OCI-LY7 (cell line): ENCODE data around the gene CAPZB. TPM values are rescaled to one million over a fixed set of nuclear protein-coding genes. Genes with fewer than 3 reads are reported as not detected.

ENCODE experiments used
- BruUV-seq: library from RNA; stranded (reverse); fragments of 400-500 nt; replicated peaks from 2 replicates; lab custom pipeline; 2021; lab: Mats Ljungman, UMichigan
- CTCF ChIA-PET: fragments of 300-600 bp; sonication (Branson Sonifier 250); formaldehyde crosslinking; loops from one replicate; lab custom pipeline; 2022; ENCODE audit warnings: antibody characterized with exemption; ENCODE audit not compliant: unreplicated experiment; lab: Charles Lee
- POLR2A ChIA-PET: fragments of 300-600 bp; sonication (Branson Sonifier 250); formaldehyde crosslinking; loops from one replicate; lab custom pipeline; 2022; ENCODE audit warnings: antibody characterized with exemption; lab: Charles Lee
- DNase-seq: peaks from one replicate; pipeline ENCODE4 v3.0.0-alpha.2; 2015; ENCODE audit warnings: low spot score
- H2AFZ ChIP-seq: fragments of 200-600 bp; sonication (generic), shearing (Covaris generic); 2 replicates; pipeline ENCODE4 v1.6.1; 2014; ENCODE audit warnings: mild to moderate bottlenecking, antibody characterized with exemption, low read length, moderate library complexity
- H3K27ac ChIP-seq: fragments of 200-600 bp; sonication (generic); 2 replicates; pipeline ENCODE4 v1.5.1; 2014; ENCODE audit warnings: mixed run types, low read depth, mild to moderate bottlenecking, moderate library complexity, low read length, inconsistent platforms; ENCODE audit not compliant: poor library complexity, severe bottlenecking
- H3K36me3 ChIP-seq: fragments of 200-600 bp; sonication (generic); 2 replicates; pipeline ENCODE4 v1.6.1; 2014; ENCODE audit warnings: mild to moderate bottlenecking, antibody characterized with exemption, low read length, moderate library complexity, mixed read lengths; ENCODE audit not compliant: insufficient read depth
- H3K4me1 ChIP-seq: fragments of 200-600 bp; sonication (generic); 2 replicates; pipeline ENCODE4 v1.5.1; 2014; ENCODE audit warnings: mild to moderate bottlenecking, low read length; ENCODE audit not compliant: insufficient read depth, poor library complexity, severe bottlenecking
- H3K4me2 ChIP-seq: fragments of 200-600 bp; sonication (generic); 2 replicates; pipeline ENCODE4 v1.6.1; 2014; ENCODE audit warnings: mild to moderate bottlenecking, low read length
- H3K4me3 ChIP-seq: fragments of 200-600 bp; sonication (generic); 2 replicates; pipeline ENCODE4 v1.5.1; 2014; ENCODE audit warnings: mild to moderate bottlenecking, low read depth, low read length; ENCODE audit not compliant: poor library complexity, severe bottlenecking
- H3K79me2 ChIP-seq: fragments of 200-600 bp; sonication (generic); 2 replicates; pipeline ENCODE4 v1.6.1; 2016; ENCODE audit warnings: low read depth, mild to moderate bottlenecking, low read length, moderate library complexity, mixed read lengths; ENCODE audit not compliant: insufficient read depth
- H3K9me2 ChIP-seq: fragments of 200-600 bp; sonication (generic); 2 replicates; pipeline ENCODE4 v1.6.1; 2016; ENCODE audit warnings: mild to moderate bottlenecking, low read length, mixed read lengths; ENCODE audit not compliant: insufficient read depth
- H3K9me3 ChIP-seq: fragments of 200-600 bp; sonication (generic); 2 replicates; pipeline ENCODE4 v1.6.1; 2014; ENCODE audit warnings: mild to moderate bottlenecking, mixed run types, low read length, mixed read lengths
- H4K20me1 ChIP-seq: fragments of 200-600 bp; sonication (generic); 2 replicates; pipeline ENCODE4 v1.6.1; 2014; ENCODE audit warnings: mild to moderate bottlenecking, antibody characterized with exemption, low read length, moderate library complexity, mixed read lengths; ENCODE audit not compliant: insufficient read depth
- EZH2phosphoT487 ChIP-seq: fragments of 200-600 bp; sonication (generic); IDR thresholded peaks from 2 replicates; pipeline ENCODE4 v1.6.1; 2018; ENCODE audit warnings: low read depth, borderline replicate concordance, mild to moderate bottlenecking, mixed run types, antibody characterized with exemption, low read length, moderate library complexity, mixed read lengths
- intact Hi-C: fragments of 100-400 bp; cut with micrococcal nuclease; formaldehyde crosslinking; loops from one replicate; pipeline ENCODE4 v1.10.0; 2022; ENCODE audit not compliant: unreplicated experiment
- total RNA-seq, 2 experiments: library from RNA; depleted of rRNA in 1 of 2; stranded (reverse); fragments of >200 nt in 1 of 2; shearing (Covaris generic) in 1 of 2; gene quantifications; 2 replicates each; pipeline ENCODE4 v1.2.3, GENCODE V29; 2014 to 2022
- TF ChIP-seq, protein P1 (sequence below): fragments of 200-600 bp; sonication (generic); conservative IDR thresholded peaks from 2 replicates; pipeline ENCODE4 v1.5.1; 2014; ENCODE audit warnings: mild to moderate bottlenecking, antibody characterized with exemption, low read length, moderate library complexity, mixed read lengths

CAPZB gene
- total RNA-seq, 2 experiments from 2014 or later = 61.3 to 187 TPM

DNA sequence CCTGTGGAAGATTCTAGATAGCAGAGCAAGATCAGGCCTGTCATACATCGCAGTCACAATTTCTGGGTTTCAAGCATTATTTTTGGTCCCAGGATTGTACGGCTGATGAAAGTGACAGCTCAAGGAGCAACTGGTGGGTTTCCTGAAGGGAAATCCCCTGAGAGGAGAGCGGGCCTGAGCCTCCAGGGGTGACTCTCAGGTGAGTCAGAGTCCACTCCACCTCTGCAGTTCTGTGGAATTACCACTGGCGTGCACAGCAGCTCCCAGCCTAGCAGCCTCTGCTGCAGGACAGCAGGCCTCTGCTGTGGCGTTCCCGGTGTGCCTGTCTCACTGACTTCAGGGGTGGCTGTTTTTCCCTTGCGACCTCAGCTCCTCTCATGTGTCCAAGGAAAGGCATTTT lies 148.8 kb downstream of the CAPZB start:
- Histone ChIP-seq H4K20me1 (no peaks in the 10 kb centered on the region), H3K79me2 (no peaks in the 10 kb centered on the region), H3K4me3 (no peak overlapping the region), H2AFZ (no peak overlapping the region), H3K27ac (no peak overlapping the region), H3K4me2 (no peak overlapping the region), H3K36me3 (no peaks in the 10 kb centered on the region; the same call in 1 of the 2 replicates), H3K9me3 (no peaks in the 10 kb centered on the region), H3K9me2 (no peaks in the 10 kb centered on the region), H3K4me1 (no peaks in the 10 kb centered on the region)
- intact Hi-C loops = no loop called here
- ChIA-PET POLR2A (no interaction called here), CTCF (no interaction called here)
- no peak for DNase-seq
- TF ChIP-seq, protein P1, sequence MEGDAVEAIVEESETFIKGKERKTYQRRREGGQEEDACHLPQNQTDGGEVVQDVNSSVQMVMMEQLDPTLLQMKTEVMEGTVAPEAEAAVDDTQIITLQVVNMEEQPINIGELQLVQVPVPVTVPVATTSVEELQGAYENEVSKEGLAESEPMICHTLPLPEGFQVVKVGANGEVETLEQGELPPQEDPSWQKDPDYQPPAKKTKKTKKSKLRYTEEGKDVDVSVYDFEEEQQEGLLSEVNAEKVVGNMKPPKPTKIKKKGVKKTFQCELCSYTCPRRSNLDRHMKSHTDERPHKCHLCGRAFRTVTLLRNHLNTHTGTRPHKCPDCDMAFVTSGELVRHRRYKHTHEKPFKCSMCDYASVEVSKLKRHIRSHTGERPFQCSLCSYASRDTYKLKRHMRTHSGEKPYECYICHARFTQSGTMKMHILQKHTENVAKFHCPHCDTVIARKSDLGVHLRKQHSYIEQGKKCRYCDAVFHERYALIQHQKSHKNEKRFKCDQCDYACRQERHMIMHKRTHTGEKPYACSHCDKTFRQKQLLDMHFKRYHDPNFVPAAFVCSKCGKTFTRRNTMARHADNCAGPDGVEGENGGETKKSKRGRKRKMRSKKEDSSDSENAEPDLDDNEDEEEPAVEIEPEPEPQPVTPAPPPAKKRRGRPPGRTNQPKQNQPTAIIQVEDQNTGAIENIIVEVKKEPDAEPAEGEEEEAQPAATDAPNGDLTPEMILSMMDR = no peak
- TF ChIP-seq EZH2phosphoT487 = no peak
- no TSS peak for BruUV-seq

DNA sequence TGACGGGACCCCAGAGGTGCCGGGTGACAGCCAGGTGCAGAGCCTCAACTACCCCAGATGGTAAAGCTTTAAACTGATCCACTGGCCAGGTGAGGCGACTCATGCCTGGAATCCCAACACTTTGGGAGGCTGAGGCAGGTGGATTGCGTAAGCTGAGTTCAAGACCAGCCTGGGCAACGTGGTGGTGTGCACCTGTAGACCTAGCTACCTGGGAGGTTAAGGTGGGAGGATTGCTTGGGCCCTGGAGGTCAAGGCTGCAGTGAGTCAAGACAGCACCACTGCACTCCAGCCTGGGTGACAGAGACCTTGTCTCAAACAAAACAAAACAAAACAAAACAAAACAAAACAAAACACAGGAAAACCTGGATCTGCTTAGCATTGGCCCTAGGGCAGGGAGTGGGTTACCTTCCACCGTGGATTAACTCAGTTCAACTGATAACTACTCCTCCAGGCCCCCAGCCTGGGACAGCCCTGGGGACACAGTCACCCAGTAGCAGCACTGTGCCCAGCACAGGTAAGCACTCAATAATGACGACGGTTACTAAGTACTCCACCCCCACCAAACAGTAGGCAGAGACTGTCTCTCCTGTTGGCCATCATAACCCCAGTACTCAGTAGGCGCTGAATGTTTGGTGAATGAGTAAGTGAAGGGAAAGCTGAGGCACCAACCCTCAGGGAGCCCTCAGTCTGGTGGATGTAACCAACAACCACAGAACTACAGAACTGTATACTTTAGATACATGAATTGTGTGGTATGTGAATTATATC lies 151.6 kb downstream of the CAPZB start:
- no peak overlapping the region for H3K4me3 ChIP-seq
- ChIA-PET POLR2A (interaction anchor here (0.6 kb wide), 1 partner anchor 27 kb away, joined by 3 read pairs; no protein-coding TSS in a partner anchor), CTCF (no interaction called here)
- no peaks in the 10 kb centered on the region for H3K79me2 ChIP-seq
- no peaks in the 10 kb centered on the region for H3K4me1 ChIP-seq
- no peak for DNase-seq
- H2AFZ ChIP-seq = no peak overlapping the region
- H3K9me2 ChIP-seq = no peaks in the 10 kb centered on the region
- no peak overlapping the region for H3K27ac ChIP-seq
- intact Hi-C loops = no loop called here
- no peaks in the 10 kb centered on the region for H4K20me1 ChIP-seq
- TF ChIP-seq, protein P1 = no peak
- TF ChIP-seq EZH2phosphoT487 = no peak
- BruUV-seq = no TSS peak
- no peaks in the 10 kb centered on the region for H3K36me3 ChIP-seq
- no peak overlapping the region for H3K4me2 ChIP-seq
- H3K9me3 ChIP-seq = no peaks in the 10 kb centered on the region

DNA sequence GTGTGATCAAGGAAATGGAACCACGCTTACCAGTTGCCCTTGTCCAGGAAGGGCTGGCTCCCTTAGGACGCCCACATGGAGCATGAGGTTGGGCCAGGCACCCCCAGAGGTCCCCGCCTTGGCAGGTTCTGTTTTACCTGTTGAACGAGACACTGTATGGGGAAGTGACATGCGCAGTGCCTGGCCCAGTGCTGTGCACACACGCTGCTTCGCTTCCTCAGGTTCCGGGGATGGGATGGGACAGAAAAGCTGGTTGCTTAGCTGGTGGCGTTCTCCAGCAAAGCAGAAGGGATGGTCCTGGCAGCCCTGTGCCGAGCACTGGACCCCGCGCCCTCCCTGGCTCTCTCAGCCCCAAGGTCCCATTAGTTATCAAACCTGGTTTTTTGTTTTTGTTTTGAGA lies 152.5 kb downstream of the CAPZB start:
- Histone ChIP-seq H4K20me1 (no peaks in the 10 kb centered on the region), H3K79me2 (no peaks in the 10 kb centered on the region), H3K4me3 (no peak overlapping the region), H3K36me3 (no peaks in the 10 kb centered on the region; the same call in 1 of the 2 replicates), H3K27ac (no peak overlapping the region), H3K4me1 (no peaks in the 10 kb centered on the region), H3K9me2 (no peaks in the 10 kb centered on the region), H3K9me3 (no peaks in the 10 kb centered on the region), H2AFZ (no peak overlapping the region), H3K4me2 (no peak overlapping the region)
- no peak for DNase-seq
- intact Hi-C loops = no loop called here
- ChIA-PET CTCF (no interaction called here), POLR2A (no interaction called here)
- no TSS peak for BruUV-seq
- no peak for TF ChIP-seq EZH2phosphoT487
- TF ChIP-seq, protein P1 = no peak
